Measurements from ENCODE around the gene OPN5.

The OPN5 gene

GRCh38 chr6:47832386-47833100 lies 50.7 kb downstream of the OPN5 start:
- no peak overlapping the region for H3K27ac ChIP-seq (ENCODE audit: low read depth, low read length, severe bottlenecking)
- WGBS, 2 experiments (ENCODE audit: insufficient coverage in 2 of 2): no CpG with 5 or more reads among the region's 2 CpGs
- H3K36me3 ChIP-seq (ENCODE audit: control insufficient read depth, insufficient read depth, low read length): no peaks in the 10 kb centered on the region
- H3K9me3 ChIP-seq (ENCODE audit: control insufficient read depth, low read length): no peaks in the 10 kb centered on the region
- H3K4me3 ChIP-seq (ENCODE audit: extremely low read depth, insufficient read depth, low read length, poor library complexity, severe bottlenecking): no peak overlapping the region
- no peaks in the 10 kb centered on the region for H3K4me1 ChIP-seq (ENCODE audit: control insufficient read depth, insufficient read depth, low read length, poor library complexity, severe bottlenecking)

GRCh38 chr6:47834196-47834595 lies 52.4 kb downstream of the OPN5 start:
- Histone ChIP-seq H3K4me3 (ENCODE audit: extremely low read depth, insufficient read depth, low read length, poor library complexity, severe bottlenecking) (no peak overlapping the region), H3K27ac (ENCODE audit: low read depth, low read length, severe bottlenecking) (no peak overlapping the region), H3K4me1 (ENCODE audit: control insufficient read depth, insufficient read depth, low read length, poor library complexity, severe bottlenecking) (no peaks in the 10 kb centered on the region), H3K9me3 (ENCODE audit: control insufficient read depth, low read length) (no peaks in the 10 kb centered on the region), H3K36me3 (ENCODE audit: control insufficient read depth, insufficient read depth, low read length) (no peaks in the 10 kb centered on the region)

DNA sequence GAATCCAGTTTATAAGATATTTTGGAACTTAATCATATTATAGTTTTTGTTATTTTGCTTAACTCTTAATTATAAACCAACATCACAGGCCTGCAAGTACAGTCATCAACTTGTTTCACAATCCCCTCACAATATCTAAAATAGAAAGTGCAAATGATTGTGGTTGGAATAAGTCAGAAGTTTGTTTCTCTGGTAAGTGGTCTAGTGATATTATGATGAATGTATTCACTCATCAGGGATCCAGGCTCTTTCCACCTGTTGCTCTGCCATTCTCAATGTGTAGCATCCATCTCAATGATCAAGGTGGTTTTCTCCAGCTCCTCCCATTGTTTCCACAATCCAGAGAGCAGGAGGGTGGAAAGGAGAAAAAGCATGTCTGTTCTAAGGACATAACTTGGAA lies 54.2 kb downstream of the OPN5 start:
- Histone ChIP-seq H3K27ac (ENCODE audit: low read depth, low read length, severe bottlenecking) (no peak overlapping the region), H3K4me3 (ENCODE audit: extremely low read depth, insufficient read depth, low read length, poor library complexity, severe bottlenecking) (no peak overlapping the region), H3K36me3 (ENCODE audit: control insufficient read depth, insufficient read depth, low read length) (no peaks in the 10 kb centered on the region), H3K4me1 (ENCODE audit: control insufficient read depth, insufficient read depth, low read length, poor library complexity, severe bottlenecking) (no peaks in the 10 kb centered on the region), H3K9me3 (ENCODE audit: control insufficient read depth, low read length) (no peaks in the 10 kb centered on the region)

- no peaks in the 10 kb centered on the region for H3K9me3 ChIP-seq (ENCODE audit: control insufficient read depth, low read length)
- H3K27ac ChIP-seq (ENCODE audit: low read depth, low read length, severe bottlenecking): no peak overlapping the region
- H3K4me3 ChIP-seq (ENCODE audit: extremely low read depth, insufficient read depth, low read length, poor library complexity, severe bottlenecking): no peak overlapping the region
- no peaks in the 10 kb centered on the region for H3K4me1 ChIP-seq (ENCODE audit: control insufficient read depth, insufficient read depth, low read length, poor library complexity, severe bottlenecking)
- 100% methylated on average over 1 of the region's 1 CpG; no CpG with 5 or more reads in 1 of the 2 experiments for WGBS, 2 experiments (ENCODE audit: insufficient coverage in 2 of 2)
- H3K36me3 ChIP-seq (ENCODE audit: control insufficient read depth, insufficient read depth, low read length): no peaks in the 10 kb centered on the region
Measured at GRCh38 chr6:47836639-47837038, 54.8 kb downstream of the OPN5 start.

- no peaks in the 10 kb centered on the region for H3K4me1 ChIP-seq (ENCODE audit: control insufficient read depth, insufficient read depth, low read length, poor library complexity, severe bottlenecking)
- 100% methylated on average over 1 of the region's 1 CpG for WGBS, 2 experiments (ENCODE audit: insufficient coverage in 2 of 2)
- no peaks in the 10 kb centered on the region for H3K9me3 ChIP-seq (ENCODE audit: control insufficient read depth, low read length)
- H3K4me3 ChIP-seq (ENCODE audit: extremely low read depth, insufficient read depth, low read length, poor library complexity, severe bottlenecking): no peak overlapping the region
- H3K27ac ChIP-seq (ENCODE audit: low read depth, low read length, severe bottlenecking): no peak overlapping the region
- no peaks in the 10 kb centered on the region for H3K36me3 ChIP-seq (ENCODE audit: control insufficient read depth, insufficient read depth, low read length)
Measured at GRCh38 chr6:47839645-47840044, 57.8 kb downstream of the OPN5 start.

DNA sequence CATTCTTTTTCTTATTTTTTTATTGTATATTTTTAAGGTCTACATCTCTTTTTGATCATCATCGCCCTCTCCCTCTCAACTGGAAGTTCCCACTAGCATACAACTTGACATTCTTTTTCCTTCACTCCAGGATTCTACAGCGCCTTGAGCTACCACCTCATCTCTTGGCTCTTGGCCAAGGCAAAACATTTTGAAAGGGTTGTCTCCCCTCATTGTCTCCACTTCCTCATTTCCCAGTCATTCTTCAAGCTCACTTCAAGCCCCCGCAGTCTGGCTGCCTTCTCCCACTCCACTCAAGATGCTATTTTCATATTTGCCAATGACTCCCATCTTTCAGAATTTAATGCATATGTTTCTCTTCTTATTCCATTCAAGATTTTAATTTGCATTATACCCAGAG lies 63.0 kb downstream of the OPN5 start:
- Histone ChIP-seq H3K9me3 (ENCODE audit: control insufficient read depth, low read length) (no peaks in the 10 kb centered on the region), H3K27ac (ENCODE audit: low read depth, low read length, severe bottlenecking) (no peak overlapping the region), H3K4me3 (ENCODE audit: extremely low read depth, insufficient read depth, low read length, poor library complexity, severe bottlenecking) (no peak overlapping the region), H3K36me3 (ENCODE audit: control insufficient read depth, insufficient read depth, low read length) (no peaks in the 10 kb centered on the region), H3K4me1 (ENCODE audit: control insufficient read depth, insufficient read depth, low read length, poor library complexity, severe bottlenecking) (no peaks in the 10 kb centered on the region)
- WGBS, 2 experiments (ENCODE audit: insufficient coverage in 2 of 2): 84 to 93% methylated on average over 2 to 3 of the region's 3 CpGs

DNA sequence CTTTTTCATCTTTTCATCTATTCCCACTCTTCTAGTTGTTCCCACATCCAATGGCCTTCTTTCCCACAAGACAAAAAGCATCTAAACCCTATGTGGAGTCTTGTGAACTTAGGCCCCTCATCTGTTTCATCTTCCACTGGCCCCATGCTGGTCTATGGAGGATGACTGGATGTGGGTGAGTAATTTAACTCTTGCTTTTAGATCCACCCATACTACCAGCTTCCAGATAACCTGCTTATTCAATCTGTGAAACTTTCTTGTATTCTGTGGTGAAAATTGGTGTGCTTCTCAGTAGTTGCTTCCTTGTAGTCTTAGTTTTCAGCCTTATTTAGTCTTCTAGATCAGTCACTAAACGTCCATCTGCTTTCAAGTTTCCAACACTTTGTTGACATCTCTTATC lies 64.9 kb downstream of the OPN5 start:
- H3K4me1 ChIP-seq (ENCODE audit: control insufficient read depth, insufficient read depth, low read length, poor library complexity, severe bottlenecking): no peaks in the 10 kb centered on the region
- H3K27ac ChIP-seq (ENCODE audit: low read depth, low read length, severe bottlenecking): no peak overlapping the region
- no peaks in the 10 kb centered on the region for H3K9me3 ChIP-seq (ENCODE audit: control insufficient read depth, low read length)
- WGBS, 2 experiments (ENCODE audit: insufficient coverage in 2 of 2): no CpG with 5 or more reads among the region's 1 CpG
- no peaks in the 10 kb centered on the region for H3K36me3 ChIP-seq (ENCODE audit: control insufficient read depth, insufficient read depth, low read length)
- no peak overlapping the region for H3K4me3 ChIP-seq (ENCODE audit: extremely low read depth, insufficient read depth, low read length, poor library complexity, severe bottlenecking)

DNA sequence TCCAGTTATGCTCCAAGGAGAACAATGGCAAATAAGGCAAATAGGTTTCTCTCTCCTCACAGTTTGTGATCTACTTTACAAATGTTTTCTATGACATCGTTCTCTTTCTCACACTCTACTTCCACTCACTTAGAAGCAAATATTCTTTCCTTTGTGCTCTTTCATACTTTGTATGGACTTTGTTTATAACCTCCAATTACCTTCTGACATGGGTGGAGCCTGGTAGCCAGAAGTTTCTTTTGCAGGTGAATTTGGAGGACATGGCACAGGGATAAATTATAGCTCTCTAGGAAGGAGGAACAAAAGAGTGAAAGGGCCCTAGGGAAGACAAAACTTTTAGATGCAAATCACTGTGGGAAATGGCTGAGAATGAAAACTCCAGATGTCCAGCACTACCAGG lies 69.3 kb downstream of the OPN5 start:
- Histone ChIP-seq H3K27ac (ENCODE audit: low read depth, low read length, severe bottlenecking) (no peak overlapping the region), H3K4me3 (ENCODE audit: extremely low read depth, insufficient read depth, low read length, poor library complexity, severe bottlenecking) (no peak overlapping the region), H3K4me1 (ENCODE audit: control insufficient read depth, insufficient read depth, low read length, poor library complexity, severe bottlenecking) (no peaks in the 10 kb centered on the region), H3K36me3 (ENCODE audit: control insufficient read depth, insufficient read depth, low read length) (no peaks in the 10 kb centered on the region), H3K9me3 (ENCODE audit: control insufficient read depth, low read length) (no peaks in the 10 kb centered on the region)
- 100% methylated on average over 1 of the region's 1 CpG for WGBS, 2 experiments (ENCODE audit: insufficient coverage in 2 of 2)

DNA sequence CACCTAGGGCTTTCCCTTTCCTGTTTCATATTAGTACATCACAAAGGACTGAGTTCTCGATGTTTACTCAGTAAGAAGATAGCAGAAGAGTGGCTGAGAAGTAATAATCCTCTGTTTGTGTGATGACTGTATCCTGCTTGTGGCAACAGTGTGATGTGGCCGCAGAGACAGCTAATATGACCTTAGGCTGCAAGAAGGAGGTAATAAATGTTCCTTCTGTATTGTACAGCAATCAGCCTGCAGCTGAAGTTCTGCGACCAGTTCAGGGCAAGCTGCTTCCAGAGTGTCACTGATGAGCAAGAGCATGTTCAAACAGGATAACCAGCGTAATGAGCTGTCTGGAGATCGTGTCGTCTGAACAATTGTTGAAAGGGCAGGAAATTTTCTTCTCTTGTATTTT lies 70.9 kb downstream of the OPN5 start:
- 86 to 92% methylated on average over 5 of the region's 6 CpGs for WGBS, 2 experiments (ENCODE audit: insufficient coverage in 2 of 2)
- Histone ChIP-seq H3K4me3 (ENCODE audit: extremely low read depth, insufficient read depth, low read length, poor library complexity, severe bottlenecking) (no peak overlapping the region), H3K36me3 (ENCODE audit: control insufficient read depth, insufficient read depth, low read length) (no peaks in the 10 kb centered on the region), H3K27ac (ENCODE audit: low read depth, low read length, severe bottlenecking) (no peak overlapping the region), H3K9me3 (ENCODE audit: control insufficient read depth, low read length) (no peaks in the 10 kb centered on the region), H3K4me1 (ENCODE audit: control insufficient read depth, insufficient read depth, low read length, poor library complexity, severe bottlenecking) (no peaks in the 10 kb centered on the region)

DNA sequence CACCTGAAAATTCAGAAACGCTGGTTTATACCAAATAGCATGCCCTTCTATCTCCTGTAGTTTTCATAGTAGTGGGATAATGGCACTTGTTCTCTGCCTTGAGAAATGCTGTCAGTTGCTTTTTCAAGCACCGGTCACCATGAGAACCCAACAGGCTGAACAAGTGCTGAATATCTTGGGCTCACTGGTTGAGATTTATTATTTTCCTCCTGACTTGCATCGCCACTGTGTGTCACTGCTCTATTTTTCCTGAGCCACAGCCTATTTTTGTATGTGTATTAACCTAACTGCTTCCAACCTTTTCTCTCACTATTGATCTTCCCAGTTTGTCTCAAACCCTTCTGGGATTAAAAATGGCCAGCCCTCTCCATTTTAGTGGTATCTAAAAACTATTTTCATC lies 71.9 kb downstream of the OPN5 start:
- WGBS, 2 experiments (ENCODE audit: insufficient coverage in 2 of 2): 83 to 86% methylated on average over 1 to 2 of the region's 3 CpGs

GRCh38 chr6:47854971-47855370 lies 73.1 kb downstream of the OPN5 start:
- no peak overlapping the region for H3K27ac ChIP-seq (ENCODE audit: low read depth, low read length, severe bottlenecking)
- 60 to 67% methylated on average over 1 of the region's 1 CpG for WGBS, 2 experiments (ENCODE audit: insufficient coverage in 2 of 2)
- no peaks in the 10 kb centered on the region for H3K4me1 ChIP-seq (ENCODE audit: control insufficient read depth, insufficient read depth, low read length, poor library complexity, severe bottlenecking)

More for the DNA sequence above, 71.9 kb downstream of the OPN5 start:
- H3K4me1 ChIP-seq (ENCODE audit: control insufficient read depth, insufficient read depth, low read length, poor library complexity, severe bottlenecking): no peaks in the 10 kb centered on the region
- H3K36me3 ChIP-seq (ENCODE audit: control insufficient read depth, insufficient read depth, low read length): no peaks in the 10 kb centered on the region
- no peak overlapping the region for H3K4me3 ChIP-seq (ENCODE audit: extremely low read depth, insufficient read depth, low read length, poor library complexity, severe bottlenecking)
- no peak overlapping the region for H3K27ac ChIP-seq (ENCODE audit: low read depth, low read length, severe bottlenecking)
- H3K9me3 ChIP-seq (ENCODE audit: control insufficient read depth, low read length): no peaks in the 10 kb centered on the region

More at GRCh38 chr6:47854971-47855370, 73.1 kb downstream of the OPN5 start:
- H3K36me3 ChIP-seq (ENCODE audit: control insufficient read depth, insufficient read depth, low read length): no peaks in the 10 kb centered on the region
- H3K9me3 ChIP-seq (ENCODE audit: control insufficient read depth, low read length): no peaks in the 10 kb centered on the region
- H3K4me3 ChIP-seq (ENCODE audit: extremely low read depth, insufficient read depth, low read length, poor library complexity, severe bottlenecking): no peak overlapping the region

Data from mesodermal cell (in vitro differentiated cells).